ENCODE measurements around the gene PIPOX.

- TF ChIP-seq, protein P1, sequence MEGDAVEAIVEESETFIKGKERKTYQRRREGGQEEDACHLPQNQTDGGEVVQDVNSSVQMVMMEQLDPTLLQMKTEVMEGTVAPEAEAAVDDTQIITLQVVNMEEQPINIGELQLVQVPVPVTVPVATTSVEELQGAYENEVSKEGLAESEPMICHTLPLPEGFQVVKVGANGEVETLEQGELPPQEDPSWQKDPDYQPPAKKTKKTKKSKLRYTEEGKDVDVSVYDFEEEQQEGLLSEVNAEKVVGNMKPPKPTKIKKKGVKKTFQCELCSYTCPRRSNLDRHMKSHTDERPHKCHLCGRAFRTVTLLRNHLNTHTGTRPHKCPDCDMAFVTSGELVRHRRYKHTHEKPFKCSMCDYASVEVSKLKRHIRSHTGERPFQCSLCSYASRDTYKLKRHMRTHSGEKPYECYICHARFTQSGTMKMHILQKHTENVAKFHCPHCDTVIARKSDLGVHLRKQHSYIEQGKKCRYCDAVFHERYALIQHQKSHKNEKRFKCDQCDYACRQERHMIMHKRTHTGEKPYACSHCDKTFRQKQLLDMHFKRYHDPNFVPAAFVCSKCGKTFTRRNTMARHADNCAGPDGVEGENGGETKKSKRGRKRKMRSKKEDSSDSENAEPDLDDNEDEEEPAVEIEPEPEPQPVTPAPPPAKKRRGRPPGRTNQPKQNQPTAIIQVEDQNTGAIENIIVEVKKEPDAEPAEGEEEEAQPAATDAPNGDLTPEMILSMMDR (IDR thresholded peaks at IDR 0.05), result no peak
- no peak for TF ChIP-seq EZH2phosphoT487 (IDR thresholded peaks at IDR 0.05)
Measured at GRCh38 chr17:29095439-29095838, 52.5 kb downstream of the PIPOX start.
